GM18508 (cell line): ENCODE measurements around the gene FIBP.
"Not testable (repeated sequence)": the region's sequence is repeated elsewhere in the genome, so short reads cannot be mapped to it uniquely, and the experiment has no call there.

Source experiments
- ATAC-seq: cut with Tn5 transposase; IDR thresholded peaks from one replicate; pipeline ENCODE4 v1.9.1; 2021; ENCODE audit warnings: moderate number of reproducible peaks; ENCODE audit not compliant: insufficient read depth, unreplicated experiment

The FIBP gene

GRCh38 chr11:65915101-65915820, 27.0 kb upstream of the FIBP start:
- ATAC-seq = no peak

DNA sequence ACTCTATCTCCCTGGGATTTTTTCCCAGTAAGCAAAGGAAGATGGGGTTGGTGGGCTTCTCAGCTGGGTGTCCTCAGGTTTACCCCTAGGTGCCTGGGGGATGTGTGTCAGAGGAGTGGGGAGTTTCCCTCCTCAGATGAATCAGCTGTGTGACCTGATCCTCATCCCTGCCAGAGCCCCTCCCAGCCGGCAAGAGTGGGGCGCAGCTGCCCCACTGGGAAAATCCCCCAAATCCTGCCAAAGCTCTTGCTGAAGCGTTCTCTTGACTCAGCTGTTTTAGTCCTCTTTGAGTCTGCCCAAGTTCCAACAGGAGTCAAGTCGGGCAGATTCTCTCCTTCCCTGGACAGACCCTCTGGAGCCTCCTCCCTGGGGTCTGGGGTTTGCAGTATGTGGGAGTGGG, 24.6 kb upstream of the FIBP start:
- ATAC-seq = no peak

- no peak for ATAC-seq
Measured at GRCh38 chr11:65911682-65912568, 23.7 kb upstream of the FIBP start.

GRCh38 chr11:65907878-65908277, 19.6 kb upstream of the FIBP start:
- ATAC-seq = no peak

- no peak for ATAC-seq
Measured at GRCh38 chr11:65906602-65907001, 18.3 kb upstream of the FIBP start.

GRCh38 chr11:65903715-65904114, 15.4 kb upstream of the FIBP start:
- ATAC-seq = no peak

- no peak for ATAC-seq
Measured at GRCh38 chr11:65903068-65903481, 14.8 kb upstream of the FIBP start.

DNA sequence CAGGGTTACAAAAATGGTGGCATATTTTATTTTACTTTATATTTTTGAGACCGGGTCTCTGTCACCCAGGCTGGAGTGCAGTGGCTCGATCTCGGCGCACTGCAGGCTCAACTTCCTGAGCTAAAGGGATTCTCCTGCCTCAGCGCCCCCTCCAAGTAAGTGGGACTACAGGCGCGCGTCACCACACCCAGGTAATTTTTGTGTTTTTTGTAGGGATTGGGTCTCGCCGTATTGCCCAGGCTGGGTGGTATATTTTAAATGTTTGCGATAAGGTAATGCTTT, 12.6 kb upstream of the FIBP start:
- ATAC-seq = no peak

GRCh38 chr11:65900125-65900898, 12.0 kb upstream of the FIBP start, which contains the start of gene FOSL1:
TSS of gene FOSL1 (minus strand) at chr11:65900388. CDS start at chr11:65900339, 49 bp downstream.
- ATAC-seq = no peak

DNA sequence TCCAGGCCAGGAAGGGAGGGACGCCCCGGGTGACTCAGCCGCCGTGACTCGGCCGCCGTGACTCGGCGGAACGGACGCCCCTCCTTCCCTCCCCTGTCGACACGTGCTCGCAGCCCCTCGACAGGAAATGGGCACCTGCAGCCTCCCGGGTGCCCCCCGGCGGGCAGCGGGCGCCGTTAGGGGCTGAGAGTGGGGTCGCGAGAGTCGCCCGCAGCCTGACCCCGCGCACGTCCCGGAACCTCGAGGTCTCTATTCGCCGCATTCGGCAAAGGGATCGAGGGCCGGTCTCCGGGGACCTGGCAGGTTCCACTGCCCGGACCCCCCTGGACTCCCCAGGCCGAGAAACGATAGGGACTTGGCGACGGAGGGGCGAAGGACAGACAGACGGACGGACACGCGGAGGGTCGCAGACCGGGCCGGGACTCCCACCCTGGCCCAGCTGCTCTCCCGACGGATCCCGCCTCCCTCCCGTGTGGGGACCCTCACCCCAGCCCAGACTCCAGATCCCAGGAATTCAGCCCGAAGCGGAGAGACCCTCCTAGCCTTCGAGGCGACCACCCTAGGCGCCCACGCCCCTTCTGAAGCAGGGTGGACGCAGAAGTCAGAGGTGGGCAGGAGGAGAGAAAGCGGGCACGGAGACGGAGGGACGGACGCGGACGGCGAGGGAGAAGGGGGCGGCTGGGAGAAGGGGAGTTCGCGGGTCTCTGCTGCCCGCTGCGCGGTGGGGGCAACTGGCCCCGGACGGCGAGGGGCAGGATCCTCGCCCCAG, 11.3 kb upstream of the FIBP start:
- ATAC-seq = no peak

DNA sequence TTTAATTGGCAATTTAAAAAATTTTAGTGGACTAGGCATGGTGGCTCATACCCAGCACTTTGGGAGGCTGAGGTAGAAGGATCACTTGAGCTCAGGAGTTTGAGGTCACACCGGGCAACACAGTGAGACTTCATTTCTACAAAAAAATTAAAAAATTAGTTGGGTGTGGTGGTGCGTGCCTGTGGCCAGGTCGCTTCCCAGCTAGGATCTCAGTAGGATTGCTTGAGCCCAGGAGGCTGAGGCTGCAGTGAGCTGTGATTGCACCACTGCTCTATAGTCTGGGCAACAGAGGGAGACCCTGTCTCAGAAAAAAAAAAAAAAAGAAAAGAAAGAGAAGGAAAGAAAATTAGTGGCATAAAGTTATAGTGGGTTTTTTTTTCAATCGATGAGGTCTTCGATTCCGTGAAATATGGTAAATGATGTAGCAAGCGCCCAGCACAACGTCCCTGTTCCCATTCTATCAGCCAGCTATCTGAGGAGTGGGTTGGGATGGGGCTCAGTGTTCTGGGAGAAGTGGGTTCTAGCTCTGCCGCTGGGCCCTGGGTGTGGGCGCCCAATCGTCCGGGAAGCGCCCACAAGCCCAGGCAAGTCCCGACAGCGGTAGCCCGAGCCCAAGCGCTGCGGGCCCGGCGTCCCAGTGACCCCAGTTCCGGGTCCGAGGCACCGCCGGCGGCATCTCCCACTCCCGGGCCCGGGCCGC, 10.5 kb upstream of the FIBP start:
- ATAC-seq = no peak

DNA sequence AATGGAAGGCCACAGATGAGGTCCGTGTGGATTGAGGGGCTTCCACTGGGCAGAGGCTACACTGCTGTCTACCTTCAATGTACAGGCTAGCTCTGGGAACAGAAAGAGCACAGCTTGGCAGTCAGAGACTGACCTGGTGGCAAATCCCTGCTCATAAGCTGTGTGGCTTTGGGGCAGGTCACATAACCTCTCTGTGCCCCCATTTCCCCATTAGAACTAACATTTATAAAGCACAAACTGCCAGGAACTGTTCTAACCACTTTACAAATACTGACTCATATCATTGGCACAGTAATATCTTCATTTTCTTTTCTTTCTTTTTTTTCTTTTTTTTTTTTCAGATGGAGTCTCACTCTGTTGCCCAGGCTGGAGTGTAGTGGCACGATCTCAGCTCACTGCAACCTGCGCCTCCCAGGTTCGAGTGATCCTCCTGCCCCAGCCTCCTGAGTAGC, 8.8 kb upstream of the FIBP start:
- ATAC-seq = no peak

DNA sequence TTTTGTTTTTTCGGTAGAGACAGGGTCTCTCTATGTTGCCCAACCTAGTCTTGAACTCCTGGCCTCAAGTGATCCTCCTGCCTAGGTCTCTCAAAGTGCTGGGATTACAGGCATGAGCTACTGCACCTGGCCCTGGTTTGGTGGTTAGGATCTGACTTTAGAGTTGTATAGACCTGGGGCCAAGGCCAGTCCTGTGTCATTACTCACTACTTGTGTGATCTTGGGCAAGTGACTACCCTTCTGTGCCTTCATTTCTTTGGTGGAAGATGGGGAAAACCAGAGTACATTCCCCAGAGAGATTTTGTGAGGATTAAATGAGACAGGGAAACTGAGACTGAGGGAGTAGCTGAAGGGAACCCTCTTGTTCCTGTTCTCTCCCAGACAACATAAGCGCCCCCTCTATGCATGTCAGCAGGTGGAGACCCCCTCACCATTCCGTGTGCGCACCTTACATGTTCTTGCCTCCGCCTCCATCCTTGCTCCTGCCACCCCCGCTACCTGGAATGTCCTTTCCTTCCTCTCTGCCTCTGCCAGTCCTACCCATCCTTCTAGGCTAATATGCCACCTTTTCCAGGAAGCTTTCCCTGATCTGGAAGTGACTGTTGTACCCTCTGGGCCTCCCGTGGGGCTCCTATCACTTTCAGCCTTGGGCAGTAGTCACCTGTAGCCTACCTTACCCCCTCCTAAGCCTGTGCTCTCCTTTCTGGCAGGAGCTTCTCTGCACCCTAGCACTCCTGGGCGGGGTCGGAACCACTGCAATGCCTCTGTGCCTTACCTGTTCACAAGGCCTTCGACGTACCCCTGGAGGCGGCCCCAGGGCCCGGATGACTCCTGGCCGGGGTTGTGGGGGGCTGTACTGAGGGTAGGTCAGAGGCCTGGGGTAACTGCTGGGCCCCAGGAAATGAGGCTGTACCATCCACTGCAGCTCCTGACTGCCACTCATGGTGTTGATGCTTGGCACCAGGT, 8.0 kb upstream of the FIBP start:
- ATAC-seq = no peak

GRCh38 chr11:65895482-65895981, 7.3 kb upstream of the FIBP start:
- no peak for ATAC-seq

DNA sequence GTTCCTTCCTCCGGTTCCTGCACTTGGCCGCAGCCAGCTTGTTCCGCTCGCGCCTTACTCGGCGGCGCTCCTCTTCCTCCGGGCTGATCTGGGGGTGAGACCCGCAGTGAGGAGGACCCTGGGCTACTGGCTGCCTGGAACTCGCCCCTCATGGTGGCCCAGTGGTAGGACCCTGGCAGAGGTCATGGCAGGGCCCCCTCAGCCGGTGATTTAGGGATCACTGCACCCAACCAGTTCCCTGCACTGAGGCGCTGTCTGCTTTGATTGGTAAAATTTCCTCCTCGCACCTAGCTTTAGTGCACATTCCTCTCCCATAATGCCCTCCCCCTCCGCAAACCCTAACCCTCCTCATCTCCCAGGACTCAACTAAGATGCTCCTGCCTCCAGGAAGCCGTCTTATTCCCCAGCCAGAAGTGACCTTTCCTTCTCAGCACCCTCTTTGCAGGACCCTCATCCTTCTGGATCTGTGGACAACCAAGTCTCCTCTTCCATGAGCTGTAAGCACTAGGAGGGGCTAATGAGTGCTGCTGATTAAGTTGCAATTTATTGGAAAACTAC, 5.8 kb upstream of the FIBP start:
- ATAC-seq = no peak

- ATAC-seq = no peak
Measured at GRCh38 chr11:65892661-65893317, 4.5 kb upstream of the FIBP start.

GRCh38 chr11:65892137-65892540, 3.9 kb upstream of the FIBP start:
- ATAC-seq = not testable (repeated sequence)
